SK-N-SH treated with all-trans-retinoic acid at 6 μM for 48 hours (cell line): ENCODE results near the gene TMEM222.

Experiments
- ATAC-seq: fragments of 200-7000 bp; cut with Tn5 transposase; 3 replicates; pipeline ENCODE4 v1.9.1; 2020; ENCODE audit warnings: mild to moderate bottlenecking, moderate library complexity
- ARNTL ChIP-seq: fragments of 450-650 bp; formaldehyde crosslinking; IDR thresholded peaks from 2 replicates; pipeline ENCODE4 v1.5.0; 2020; ENCODE audit warnings: low read depth, mild to moderate bottlenecking, moderate library complexity, borderline replicate concordance
- BACH2 ChIP-seq: fragments of 250-450 bp; sonication (Bioruptor Pico); IDR thresholded peaks from 2 replicates; pipeline ENCODE4 v1.9.0; 2021; ENCODE audit warnings: mild to moderate bottlenecking, borderline replicate concordance
- CREB5 ChIP-seq: fragments of 250-450 bp; sonication (Bioruptor Pico); IDR thresholded peaks from 2 replicates; pipeline ENCODE4 v1.5.1; 2020; ENCODE audit warnings: low read depth, mild to moderate bottlenecking, moderate library complexity
- CSDC2 ChIP-seq: fragments of 250-450 bp; sonication (Bioruptor Pico); IDR thresholded peaks from 2 replicates; pipeline ENCODE4 v1.5.0; 2020; ENCODE audit warnings: mild to moderate bottlenecking, moderate library complexity
- CSRNP3 ChIP-seq: fragments of 250-450 bp; sonication (Bioruptor Pico); IDR thresholded peaks from 2 replicates; pipeline ENCODE4 v1.5.1; 2021; ENCODE audit warnings: mild to moderate bottlenecking, moderate library complexity
- ESRRG ChIP-seq: fragments of 250-450 bp; sonication (Bioruptor Pico); IDR thresholded peaks from 2 replicates; pipeline ENCODE4 v1.6.1; 2021; ENCODE audit warnings: mild to moderate bottlenecking
- GLIS3 ChIP-seq: fragments of 250-450 bp; sonication (Bioruptor Pico); IDR thresholded peaks from 2 replicates; pipeline ENCODE4 v1.5.0; 2020; ENCODE audit warnings: mild to moderate bottlenecking, moderate library complexity
- ISL1 ChIP-seq: fragments of 250-450 bp; sonication (Bioruptor Pico); IDR thresholded peaks from 2 replicates; pipeline ENCODE4 v2.1.2; 2022; ENCODE audit warnings: mild to moderate bottlenecking, moderate library complexity
- OSR1 ChIP-seq: fragments of 250-450 bp; sonication (Bioruptor Pico); IDR thresholded peaks from 2 replicates; pipeline ENCODE4 v1.8.0; 2022; ENCODE audit warnings: moderate library complexity, mild to moderate bottlenecking, inconsistent platforms
- PATZ1 ChIP-seq: fragments of 250-450 bp; sonication (Bioruptor Pico); IDR thresholded peaks from 2 replicates; pipeline ENCODE4 v1.8.0; 2020; ENCODE audit warnings: mild to moderate bottlenecking, moderate library complexity, borderline replicate concordance
- POU6F1 ChIP-seq: fragments of 250-450 bp; sonication (Bioruptor Pico); IDR thresholded peaks from 2 replicates; pipeline ENCODE4 v1.8.0; 2021; ENCODE audit warnings: low read depth, mild to moderate bottlenecking, moderate library complexity, borderline replicate concordance
- PPARA ChIP-seq: fragments of 250-450 bp; sonication (Bioruptor Pico); IDR thresholded peaks from 2 replicates; pipeline ENCODE4 v1.5.0; 2020; ENCODE audit warnings: mild to moderate bottlenecking, borderline replicate concordance
- RARB ChIP-seq: fragments of 250-450 bp; sonication (Bioruptor Pico); IDR thresholded peaks from 2 replicates; pipeline ENCODE4 v1.8.0; 2021; ENCODE audit warnings: mild to moderate bottlenecking, moderate library complexity
- SNAI2 ChIP-seq: fragments of 250-450 bp; sonication (Bioruptor Pico); IDR thresholded peaks from 2 replicates; pipeline ENCODE4 v1.5.0; 2020; ENCODE audit warnings: mild to moderate bottlenecking, moderate library complexity
- TCF4 ChIP-seq: fragments of 250-450 bp; sonication (Bioruptor Pico); IDR thresholded peaks from 2 replicates; pipeline ENCODE4 v1.8.0; 2021; ENCODE audit warnings: mild to moderate bottlenecking, moderate library complexity, borderline replicate concordance
- TOX ChIP-seq: fragments of 250-450 bp; sonication (Bioruptor Pico); IDR thresholded peaks from 2 replicates; pipeline ENCODE4 v1.8.0; 2021; ENCODE audit warnings: mild to moderate bottlenecking, moderate library complexity, borderline replicate concordance
- TSHZ2 ChIP-seq: fragments of 250-450 bp; sonication (Bioruptor Pico); IDR thresholded peaks from 2 replicates; pipeline ENCODE4 v1.5.0; 2020; ENCODE audit warnings: mild to moderate bottlenecking, moderate library complexity
- ZC3H10 ChIP-seq: fragments of 250-450 bp; sonication (Bioruptor Pico); IDR thresholded peaks from 2 replicates; pipeline ENCODE4 v1.5.1; 2021; ENCODE audit warnings: mild to moderate bottlenecking, moderate library complexity
- ZFP3 ChIP-seq: fragments of 250-450 bp; sonication (Bioruptor Pico); IDR thresholded peaks from 2 replicates; pipeline ENCODE4 v1.5.0; 2020; ENCODE audit warnings: mild to moderate bottlenecking, moderate library complexity
- ZFP30 ChIP-seq: fragments of 450-650 bp; formaldehyde crosslinking; IDR thresholded peaks from 2 replicates; pipeline ENCODE4 v1.5.0; 2022; ENCODE audit warnings: mild to moderate bottlenecking, moderate library complexity
- ZNF565 ChIP-seq: fragments of 450-650 bp; formaldehyde crosslinking; conservative IDR thresholded peaks from 2 replicates; pipeline ENCODE4 v1.5.0; 2020; ENCODE audit warnings: low read depth, mild to moderate bottlenecking, moderate library complexity
- ZNF70 ChIP-seq: fragments of 450-650 bp; formaldehyde crosslinking; IDR thresholded peaks from 2 replicates; pipeline ENCODE4 v1.5.0; 2020; ENCODE audit warnings: mild to moderate bottlenecking, moderate library complexity

Gene TMEM222

GRCh38 chr1:27359822-27360158 lies 37.8 kb downstream of the TMEM222 start:
- no peak for ATAC-seq
- TF ChIP-seq TOX = no peak
- no peak for TF ChIP-seq ESRRG (CRISPR knock-in tag)
- TF ChIP-seq BACH2 = no peak
- no peak for TF ChIP-seq PPARA (CRISPR knock-in tag)
- no peak for TF ChIP-seq CSDC2
- no peak for TF ChIP-seq ARNTL (CRISPR knock-in tag)
- no peak for TF ChIP-seq ZFP30 (CRISPR knock-in tag)
- TF ChIP-seq OSR1 = no peak
- TF ChIP-seq ZNF70 (CRISPR knock-in tag) = no peak
- TF ChIP-seq TSHZ2 = no peak
- TF ChIP-seq ZC3H10 = no peak

- TF ChIP-seq PATZ1 (CRISPR knock-in tag) (no peak), CSDC2 (no peak), OSR1 (no peak), POU6F1 (CRISPR knock-in tag) (no peak), ZC3H10 (no peak), ARNTL (CRISPR knock-in tag) (no peak), CSRNP3 (no peak), ESRRG (CRISPR knock-in tag) (no peak), ISL1 (no peak)
- no peak for ATAC-seq
Measured at GRCh38 chr1:27360159-27361043, 38.4 kb downstream of the TMEM222 start.

GRCh38 chr1:27361044-27361402 lies 39.1 kb downstream of the TMEM222 start:
- ATAC-seq = no peak
- TF ChIP-seq RARB (CRISPR knock-in tag) (no peak), ISL1 (no peak), SNAI2 (CRISPR knock-in tag) (no peak), TOX (no peak), PPARA (CRISPR knock-in tag) (no peak), GLIS3 (no peak), CSRNP3 (no peak), ZC3H10 (no peak), ZNF565 (CRISPR knock-in tag) (no peak), TCF4 (CRISPR knock-in tag) (no peak), ESRRG (CRISPR knock-in tag) (no peak), ZFP3 (no peak), PATZ1 (CRISPR knock-in tag) (no peak), CREB5 (CRISPR knock-in tag) (no peak), OSR1 (no peak)
